GM18867 (cell line): ENCODE results near the gene OPCML.

Experiments used
- ATAC-seq: cut with Tn5 transposase; IDR thresholded peaks from one replicate; pipeline ENCODE4 v1.9.1; 2021; ENCODE audit warnings: mild to moderate bottlenecking, moderate library complexity; ENCODE audit not compliant: unreplicated experiment

Gene OPCML

GRCh38 chr11:133049244-133050019 is 482.9 kb downstream of the OPCML start:
- ATAC-seq, result no peak

- no peak for ATAC-seq
These were observed 484.0 kb downstream of the OPCML start for GRCh38 chr11:133048270-133048669.

- no peak for ATAC-seq
These were observed 484.6 kb downstream of the OPCML start for GRCh38 chr11:133047771-133048115.

GRCh38 chr11:133047036-133047770 is 485.1 kb downstream of the OPCML start:
- ATAC-seq, result no peak

- no peak for ATAC-seq
These were observed 486.0 kb downstream of the OPCML start for GRCh38 chr11:133046252-133046651.

GRCh38 chr11:133041928-133042882 is 490.1 kb downstream of the OPCML start:
- ATAC-seq, result no peak

GRCh38 chr11:133041181-133041580 is 491.1 kb downstream of the OPCML start:
- no peak for ATAC-seq

- no peak for ATAC-seq
These were observed 491.9 kb downstream of the OPCML start for GRCh38 chr11:133040289-133040900.

GRCh38 chr11:133038850-133039249 is 493.5 kb downstream of the OPCML start:
- no peak for ATAC-seq

GRCh38 chr11:133034929-133035328 is 497.4 kb downstream of the OPCML start:
- ATAC-seq, result no peak

GRCh38 chr11:133029107-133029506 is 503.2 kb downstream of the OPCML start:
- no peak for ATAC-seq

GRCh38 chr11:133026952-133027351 is 505.3 kb downstream of the OPCML start:
- ATAC-seq, result no peak

GRCh38 chr11:133024301-133024700 is 508.0 kb downstream of the OPCML start:
- no peak for ATAC-seq

- ATAC-seq, result no peak
These were observed 509.1 kb downstream of the OPCML start for GRCh38 chr11:133023232-133023631.

- no peak for ATAC-seq
These were observed 510.7 kb downstream of the OPCML start for GRCh38 chr11:133021553-133021952.

- ATAC-seq, result no peak
These were observed 512.0 kb downstream of the OPCML start for GRCh38 chr11:133020372-133020714.

GRCh38 chr11:133019545-133020371 is 512.5 kb downstream of the OPCML start:
- ATAC-seq, result no peak

GRCh38 chr11:133015457-133015856 is 516.8 kb downstream of the OPCML start:
- no peak for ATAC-seq

GRCh38 chr11:133014337-133014736 is 518.0 kb downstream of the OPCML start:
- ATAC-seq, result no peak

GRCh38 chr11:133012803-133013202 is 519.5 kb downstream of the OPCML start:
- no peak for ATAC-seq
